ENCODE data around the gene C10orf120.

The C10orf120 gene

GRCh38 chr10:122699796-122700455 is at the start of gene C10orf120:
Gene C10orf120 (minus strand): TSS chr10:122699846. CDS start chr10:122699790, 56 bp downstream.
- DNase-seq (ENCODE audit: low spot score): no peak

- no peak for DNase-seq (ENCODE audit: low spot score)
Measured at GRCh38 chr10:122748496-122748895, 48.9 kb upstream of the C10orf120 start.

GRCh38 chr10:122746408-122746807 is 46.8 kb upstream of the C10orf120 start:
- DNase-seq (ENCODE audit: low spot score): no peak

- no peak for DNase-seq (ENCODE audit: low spot score)
Measured at GRCh38 chr10:122744257-122744656, 44.6 kb upstream of the C10orf120 start.

- no peak for DNase-seq (ENCODE audit: low spot score)
Measured at GRCh38 chr10:122740640-122741039, 41.0 kb upstream of the C10orf120 start.

GRCh38 chr10:122738031-122738430 is 38.4 kb upstream of the C10orf120 start:
- DNase-seq (ENCODE audit: low spot score): no peak

GRCh38 chr10:122733931-122734665 is 34.5 kb upstream of the C10orf120 start:
- no peak for DNase-seq (ENCODE audit: low spot score)

- DNase-seq (ENCODE audit: low spot score): no peak
Measured at GRCh38 chr10:122733443-122733842, 33.8 kb upstream of the C10orf120 start.

GRCh38 chr10:122730238-122730637 is 30.6 kb upstream of the C10orf120 start:
- DNase-seq (ENCODE audit: low spot score): no peak

- no peak for DNase-seq (ENCODE audit: low spot score)
Measured at GRCh38 chr10:122729126-122729525, 29.5 kb upstream of the C10orf120 start.

GRCh38 chr10:122727426-122727825 is 27.8 kb upstream of the C10orf120 start:
- no peak for DNase-seq (ENCODE audit: low spot score)

- DNase-seq (ENCODE audit: low spot score): no peak
Measured at GRCh38 chr10:122725768-122726167, 26.1 kb upstream of the C10orf120 start.

GRCh38 chr10:122725006-122725405 is 25.4 kb upstream of the C10orf120 start:
- DNase-seq (ENCODE audit: low spot score): no peak

GRCh38 chr10:122721111-122721510 is 21.5 kb upstream of the C10orf120 start:
- DNase-seq (ENCODE audit: low spot score): no peak

GRCh38 chr10:122716025-122716424 is 16.4 kb upstream of the C10orf120 start:
- no peak for DNase-seq (ENCODE audit: low spot score)

GRCh38 chr10:122715576-122715975 is 15.9 kb upstream of the C10orf120 start:
- no peak for DNase-seq (ENCODE audit: low spot score)

GRCh38 chr10:122713091-122713885 is 13.6 kb upstream of the C10orf120 start:
- no peak for DNase-seq (ENCODE audit: low spot score)

- no peak for DNase-seq (ENCODE audit: low spot score)
Measured at GRCh38 chr10:122710576-122710975, 10.9 kb upstream of the C10orf120 start.

- DNase-seq (ENCODE audit: low spot score): no peak
Measured at GRCh38 chr10:122709971-122710370, 10.3 kb upstream of the C10orf120 start.

GRCh38 chr10:122707535-122707934 is 7.9 kb upstream of the C10orf120 start:
- DNase-seq (ENCODE audit: low spot score): no peak

- DNase-seq (ENCODE audit: low spot score): no peak
Measured at GRCh38 chr10:122706947-122707346, 7.3 kb upstream of the C10orf120 start.

GRCh38 chr10:122706467-122706866 is 6.8 kb upstream of the C10orf120 start:
- DNase-seq (ENCODE audit: low spot score): no peak
